Caco-2 (cell line): ENCODE data around the gene MAP7D3. TPM values are rescaled to one million over a fixed set of nuclear protein-coding genes. Genes with fewer than 3 reads are reported as not detected.

ENCODE experiments used
- BruUV-seq: library from RNA; stranded (reverse); fragments of 400-500 nt; replicated peaks from 2 replicates; lab custom pipeline; 2021; lab: Mats Ljungman, UMichigan
- CTCF ChIA-PET: fragments of 300-600 bp; sonication (Branson Sonifier 250); formaldehyde crosslinking; loops from one replicate; lab custom pipeline; 2022; ENCODE audit warnings: antibody characterized with exemption; lab: Charles Lee
- POLR2A ChIA-PET: fragments of 300-600 bp; sonication (Branson Sonifier 250); formaldehyde crosslinking; loops from one replicate; lab custom pipeline; 2022; ENCODE audit warnings: antibody characterized with exemption; lab: Charles Lee
- DNase-seq, 2 experiments: peaks; one replicate each; pipeline versions ENCODE4 v3.0.0 to v3.0.0-alpha.2; 2020 to 2022
- H3K27me3 ChIP-seq: replicated peaks from 2 replicates; pipeline ENCODE4 v1.6.0; 2011; ENCODE audit warnings: low read length; ENCODE audit not compliant: control insufficient read depth, insufficient read depth
- H3K36me3 ChIP-seq: 2 replicates; pipeline ENCODE4 v1.5.1; 2011; ENCODE audit warnings: low read length; ENCODE audit not compliant: control insufficient read depth, insufficient read depth
- H3K4me1 ChIP-seq: fragments of 250-450 bp; sonication (Bioruptor Pico); 2 replicates; pipeline ENCODE4 v1.5.1; 2020; ENCODE audit warnings: mild to moderate bottlenecking
- H3K4me3 ChIP-seq: 2 replicates; pipeline ENCODE4 v1.5.1; 2011; ENCODE audit warnings: low read depth, mild to moderate bottlenecking, control low read depth, low read length
- H3K9me3 ChIP-seq: fragments of 250-450 bp; sonication (Bioruptor Pico); 2 replicates; pipeline ENCODE4 v1.5.1; 2020; ENCODE audit warnings: mild to moderate bottlenecking, moderate library complexity
- H3K27ac Mint-ChIP-seq: one replicate; pipeline ENCODE4 v1.8.0; 2022; ENCODE audit warnings: mixed read lengths; ENCODE audit not compliant: unreplicated experiment
- H3K27me3 Mint-ChIP-seq: one replicate; pipeline ENCODE4 v1.8.0; 2022; ENCODE audit warnings: mixed read lengths; ENCODE audit not compliant: insufficient read depth, unreplicated experiment
- H3K36me3 Mint-ChIP-seq: one replicate; pipeline ENCODE4 v1.8.0; 2022; ENCODE audit warnings: mild to moderate bottlenecking, mixed read lengths; ENCODE audit not compliant: insufficient read depth, unreplicated experiment
- H3K4me1 Mint-ChIP-seq: one replicate; pipeline ENCODE4 v1.8.0; 2022; ENCODE audit warnings: low read depth, mixed read lengths; ENCODE audit not compliant: unreplicated experiment
- H3K4me3 Mint-ChIP-seq: one replicate; pipeline ENCODE4 v1.8.0; 2022; ENCODE audit warnings: mild to moderate bottlenecking, moderate library complexity, mixed read lengths; ENCODE audit not compliant: unreplicated experiment
- H3K9me3 Mint-ChIP-seq: one replicate; pipeline ENCODE4 v1.8.0; 2022; ENCODE audit warnings: mixed read lengths; ENCODE audit not compliant: unreplicated experiment
- intact Hi-C: fragments of 100-400 bp; cut with micrococcal nuclease; formaldehyde crosslinking; loops from one replicate; pipeline ENCODE4 v1.10.0; 2022; ENCODE audit not compliant: unreplicated experiment
- total RNA-seq: library from RNA; stranded (reverse); gene quantifications from 2 replicates; pipeline ENCODE4 v1.2.3, GENCODE V29; 2022
- TF ChIP-seq, protein P1 (sequence below), 2 experiments: fragments of 200-600 bp in 1 of 2; IDR thresholded peaks; 1 replicate in 1 of 2; 2 replicates in 1 of 2; pipeline versions ENCODE4 v1.5.1 to v1.8.0; 2011 to 2022; ENCODE audit warnings: antibody characterized with exemption in 1 of 2, control low read depth in 1 of 2, inconsistent platforms in 1 of 2, low read depth in 1 of 2, low read length in 1 of 2, mild to moderate bottlenecking in 1 of 2, moderate library complexity in 1 of 2; ENCODE audit not compliant: insufficient read depth in 1 of 2, severe bottlenecking in 1 of 2, unreplicated experiment in 1 of 2

MAP7D3 gene
- total RNA-seq, 1 experiment from 2014 or later: 6.0 TPM

DNA sequence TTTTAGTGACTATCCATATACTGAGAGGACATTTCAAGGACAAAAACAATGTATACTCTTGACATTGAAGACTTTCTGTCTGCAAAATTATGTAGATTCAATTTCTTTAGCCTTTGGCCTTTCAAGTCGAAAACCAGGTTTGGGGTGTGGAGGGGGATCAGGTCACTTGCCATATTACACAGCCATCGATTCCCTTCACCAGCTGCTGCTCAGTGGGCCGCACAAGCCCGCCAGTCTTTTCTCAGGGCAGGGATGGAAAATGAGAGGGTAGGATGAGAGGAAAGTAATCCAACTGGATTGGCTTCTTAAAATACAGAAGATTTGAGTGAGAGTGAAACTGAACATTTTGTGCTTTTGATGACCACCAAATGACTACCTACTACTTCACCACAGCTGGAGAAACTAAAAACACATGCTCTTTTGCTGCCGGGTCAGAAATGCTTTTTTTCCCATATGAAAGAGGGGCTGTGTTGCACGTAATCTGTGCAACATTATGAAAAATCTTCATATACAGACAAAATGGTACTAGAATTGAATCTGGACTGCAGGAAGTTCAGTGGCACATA, 52.4 kb downstream of the MAP7D3 start:
- H3K27me3 Mint-ChIP-seq: peaks cover under 1% of the 10 kb centered on the region
- ChIA-PET POLR2A (no interaction called here), CTCF (no interaction called here)
- TF ChIP-seq, protein P1, sequence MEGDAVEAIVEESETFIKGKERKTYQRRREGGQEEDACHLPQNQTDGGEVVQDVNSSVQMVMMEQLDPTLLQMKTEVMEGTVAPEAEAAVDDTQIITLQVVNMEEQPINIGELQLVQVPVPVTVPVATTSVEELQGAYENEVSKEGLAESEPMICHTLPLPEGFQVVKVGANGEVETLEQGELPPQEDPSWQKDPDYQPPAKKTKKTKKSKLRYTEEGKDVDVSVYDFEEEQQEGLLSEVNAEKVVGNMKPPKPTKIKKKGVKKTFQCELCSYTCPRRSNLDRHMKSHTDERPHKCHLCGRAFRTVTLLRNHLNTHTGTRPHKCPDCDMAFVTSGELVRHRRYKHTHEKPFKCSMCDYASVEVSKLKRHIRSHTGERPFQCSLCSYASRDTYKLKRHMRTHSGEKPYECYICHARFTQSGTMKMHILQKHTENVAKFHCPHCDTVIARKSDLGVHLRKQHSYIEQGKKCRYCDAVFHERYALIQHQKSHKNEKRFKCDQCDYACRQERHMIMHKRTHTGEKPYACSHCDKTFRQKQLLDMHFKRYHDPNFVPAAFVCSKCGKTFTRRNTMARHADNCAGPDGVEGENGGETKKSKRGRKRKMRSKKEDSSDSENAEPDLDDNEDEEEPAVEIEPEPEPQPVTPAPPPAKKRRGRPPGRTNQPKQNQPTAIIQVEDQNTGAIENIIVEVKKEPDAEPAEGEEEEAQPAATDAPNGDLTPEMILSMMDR (IDR thresholded peaks at IDR 0.05; ENCODE audit: insufficient read depth in 1 of 2, low read depth in 1 of 2, low read length in 1 of 2, severe bottlenecking in 1 of 2, unreplicated experiment in 1 of 2): no peak
- BruUV-seq: no TSS peak
- H3K4me1 Mint-ChIP-seq: no peaks in the 10 kb centered on the region
- no peak overlapping the region for H3K4me3 Mint-ChIP-seq
- no peak for DNase-seq
- Histone ChIP-seq H3K36me3 (no peaks in the 10 kb centered on the region), H3K9me3 (no peaks in the 10 kb centered on the region), H3K4me1 (peaks cover 10% of the 10 kb centered on the region), H3K4me3 (no peak overlapping the region), H3K27me3 (no peaks in the 10 kb centered on the region)
- no peaks in the 10 kb centered on the region for H3K36me3 Mint-ChIP-seq
- no peaks in the 10 kb centered on the region for H3K9me3 Mint-ChIP-seq
- no peak overlapping the region for H3K27ac Mint-ChIP-seq
- intact Hi-C loops: no loop called here

DNA sequence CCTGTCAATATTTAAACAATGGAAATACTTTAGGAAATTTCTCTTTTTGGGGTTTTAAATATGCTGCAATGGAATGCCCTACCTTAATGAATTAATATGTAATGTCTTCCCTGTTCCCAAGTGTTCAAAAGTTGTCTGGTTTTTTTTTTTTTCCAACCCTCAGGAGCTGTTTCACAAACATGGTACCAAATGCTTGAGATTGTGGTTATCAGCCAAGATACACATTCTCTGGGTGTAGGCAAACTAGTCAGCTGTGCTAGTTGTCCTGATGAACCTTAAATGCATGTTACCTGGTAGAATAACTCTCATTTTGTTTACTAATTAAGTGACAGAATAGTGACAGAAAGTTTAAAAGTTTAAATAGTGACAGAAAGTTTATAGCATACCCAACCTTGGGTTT, 53.2 kb downstream of the MAP7D3 start:
- TF ChIP-seq, protein P1 (IDR thresholded peaks at IDR 0.05; ENCODE audit: insufficient read depth in 1 of 2, low read depth in 1 of 2, low read length in 1 of 2, severe bottlenecking in 1 of 2, unreplicated experiment in 1 of 2): no peak
- Histone ChIP-seq H3K4me1 (peaks cover 5% of the 10 kb centered on the region), H3K27me3 (no peaks in the 10 kb centered on the region), H3K4me3 (no peak overlapping the region), H3K9me3 (no peaks in the 10 kb centered on the region), H3K36me3 (no peaks in the 10 kb centered on the region)
- POLR2A ChIA-PET: no interaction called here
- Mint-ChIP-seq H3K27me3 (peaks cover 3% of the 10 kb centered on the region), H3K9me3 (no peaks in the 10 kb centered on the region), H3K4me1 (no peaks in the 10 kb centered on the region), H3K4me3 (no peak overlapping the region), H3K36me3 (no peaks in the 10 kb centered on the region), H3K27ac (no peak overlapping the region)
- DNase-seq: no peak
- BruUV-seq: no TSS peak
- intact Hi-C loops: no loop called here
- CTCF ChIA-PET: interaction anchor here (0.6 kb wide), 1 partner anchor 25 kb away, joined by 6 read pairs; no protein-coding TSS in a partner anchor

DNA sequence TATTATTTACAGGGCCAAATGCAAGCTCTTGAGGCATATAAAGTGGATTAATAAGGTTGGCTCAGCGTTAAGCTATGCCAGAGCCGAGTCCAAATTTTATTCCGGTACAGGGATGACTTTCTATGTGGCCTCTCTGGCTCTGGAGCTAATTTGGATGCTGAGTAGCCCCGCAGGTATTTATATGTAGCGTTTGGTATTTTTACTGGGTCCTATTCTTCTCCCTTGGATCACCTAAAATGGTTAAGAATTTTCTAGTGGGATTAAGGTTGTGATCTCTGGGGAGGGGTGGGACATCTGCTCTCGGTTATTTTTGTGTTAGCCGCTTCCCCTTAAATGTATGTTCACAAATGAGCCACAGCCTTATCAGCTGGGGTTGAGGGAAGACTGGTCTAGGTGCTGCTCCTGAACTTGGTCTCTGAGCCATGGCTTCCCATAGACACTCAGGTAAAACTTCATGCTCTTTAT, 54.5 kb downstream of the MAP7D3 start:
- ChIA-PET CTCF (no interaction called here), POLR2A (no interaction called here)
- no peak overlapping the region for H3K27ac Mint-ChIP-seq

More for the DNA sequence above, 54.5 kb downstream of the MAP7D3 start:
- intact Hi-C loops: no loop called here
- DNase-seq: no peak
- Mint-ChIP-seq H3K4me3 (no peak overlapping the region), H3K4me1 (no peaks in the 10 kb centered on the region), H3K36me3 (no peaks in the 10 kb centered on the region), H3K9me3 (no peaks in the 10 kb centered on the region), H3K27me3 (peaks cover 3% of the 10 kb centered on the region)
- Histone ChIP-seq H3K36me3 (no peaks in the 10 kb centered on the region), H3K27me3 (no peaks in the 10 kb centered on the region), H3K4me3 (no peak overlapping the region), H3K9me3 (no peaks in the 10 kb centered on the region), H3K4me1 (no peaks in the 10 kb centered on the region)
- TF ChIP-seq, protein P1 (IDR thresholded peaks at IDR 0.05; ENCODE audit: insufficient read depth in 1 of 2, low read depth in 1 of 2, low read length in 1 of 2, severe bottlenecking in 1 of 2, unreplicated experiment in 1 of 2): no peak
- BruUV-seq: no TSS peak
